Neuron (in vitro differentiated cells): ENCODE data around the gene PARVG.

Experiments used
- H2AFZ ChIP-seq: one replicate; pipeline ENCODE4 v1.6.1; 2013; ENCODE audit warnings: low read depth, mild to moderate bottlenecking, inconsistent platforms, low read length, moderate library complexity
- H3K27me3 ChIP-seq: one replicate; pipeline ENCODE4 v1.6.1; 2013; ENCODE audit warnings: low read length; ENCODE audit not compliant: insufficient read depth
- H3K36me3 ChIP-seq: one replicate; pipeline ENCODE4 v1.6.1; 2013; ENCODE audit warnings: low read length; ENCODE audit not compliant: insufficient read depth
- H3K4me1 ChIP-seq: one replicate; pipeline ENCODE4 v1.6.1; 2013; ENCODE audit warnings: low read length; ENCODE audit not compliant: insufficient read depth
- H3K4me3 ChIP-seq: 2 replicates; pipeline ENCODE4 v1.5.1; 2013; ENCODE audit warnings: mild to moderate bottlenecking, low read length, moderate library complexity
- H3K9me3 ChIP-seq: one replicate; pipeline ENCODE4 v1.6.1; 2013; ENCODE audit warnings: low read length

PARVG gene

DNA sequence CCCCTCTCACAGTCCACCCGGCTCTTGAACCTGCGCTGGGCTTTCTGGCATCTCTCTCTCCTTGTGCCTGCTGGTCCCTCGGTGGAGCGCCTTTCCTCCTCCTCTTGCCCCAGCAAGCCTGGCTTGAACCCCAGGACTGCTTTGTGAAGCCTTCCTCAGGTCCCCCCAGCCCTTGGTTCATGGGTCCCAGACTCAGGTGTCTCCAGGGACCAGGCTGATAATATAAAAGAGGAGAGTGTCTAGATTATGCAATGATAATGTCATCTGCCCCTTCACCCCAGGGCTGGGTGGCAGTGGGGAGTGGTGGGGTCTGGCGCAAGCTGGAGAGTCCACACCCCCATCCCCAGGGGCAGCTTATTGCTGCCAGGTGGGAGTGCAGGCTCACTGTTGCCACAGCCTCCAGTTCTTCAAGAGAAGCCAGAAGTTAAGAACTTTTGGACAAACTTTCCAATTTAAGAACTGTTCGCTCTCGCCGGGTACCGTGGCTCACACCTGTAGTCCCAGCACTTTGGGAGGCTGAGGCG is 36.6 kb upstream of the PARVG start:
- Histone ChIP-seq H2AFZ (no peak overlapping the region), H3K9me3 (no peaks in the 10 kb centered on the region), H3K4me3 (no peak overlapping the region), H3K27me3 (peaks cover 15% of the 10 kb centered on the region), H3K36me3 (no peaks in the 10 kb centered on the region), H3K4me1 (peaks cover 19% of the 10 kb centered on the region)

DNA sequence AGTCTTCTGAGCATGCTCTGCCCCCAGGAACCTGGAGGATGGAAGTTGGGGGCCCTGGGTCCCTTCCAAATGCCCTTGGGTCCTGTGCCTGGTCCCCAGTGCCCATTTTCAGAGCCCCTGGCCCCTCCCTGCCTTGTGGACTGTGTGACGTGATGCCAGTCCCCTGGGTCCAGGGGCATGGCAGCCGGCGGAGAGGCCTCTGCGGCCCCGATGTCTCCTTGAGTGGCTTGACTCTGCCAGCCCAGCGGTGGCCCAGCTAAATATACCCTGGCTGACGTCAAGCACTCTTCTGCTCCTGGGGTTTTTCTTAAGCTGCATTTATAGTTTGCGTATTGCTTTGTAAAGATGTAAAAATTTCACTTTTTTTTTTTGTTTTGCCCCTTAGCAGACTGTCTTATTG is 35.2 kb upstream of the PARVG start:
- H3K36me3 ChIP-seq, result no peaks in the 10 kb centered on the region
- H3K27me3 ChIP-seq, result peaks cover 15% of the 10 kb centered on the region
- peaks cover 19% of the 10 kb centered on the region for H3K4me1 ChIP-seq
- no peak overlapping the region for H2AFZ ChIP-seq
- H3K9me3 ChIP-seq, result no peaks in the 10 kb centered on the region
- H3K4me3 ChIP-seq, result no peak overlapping the region

DNA sequence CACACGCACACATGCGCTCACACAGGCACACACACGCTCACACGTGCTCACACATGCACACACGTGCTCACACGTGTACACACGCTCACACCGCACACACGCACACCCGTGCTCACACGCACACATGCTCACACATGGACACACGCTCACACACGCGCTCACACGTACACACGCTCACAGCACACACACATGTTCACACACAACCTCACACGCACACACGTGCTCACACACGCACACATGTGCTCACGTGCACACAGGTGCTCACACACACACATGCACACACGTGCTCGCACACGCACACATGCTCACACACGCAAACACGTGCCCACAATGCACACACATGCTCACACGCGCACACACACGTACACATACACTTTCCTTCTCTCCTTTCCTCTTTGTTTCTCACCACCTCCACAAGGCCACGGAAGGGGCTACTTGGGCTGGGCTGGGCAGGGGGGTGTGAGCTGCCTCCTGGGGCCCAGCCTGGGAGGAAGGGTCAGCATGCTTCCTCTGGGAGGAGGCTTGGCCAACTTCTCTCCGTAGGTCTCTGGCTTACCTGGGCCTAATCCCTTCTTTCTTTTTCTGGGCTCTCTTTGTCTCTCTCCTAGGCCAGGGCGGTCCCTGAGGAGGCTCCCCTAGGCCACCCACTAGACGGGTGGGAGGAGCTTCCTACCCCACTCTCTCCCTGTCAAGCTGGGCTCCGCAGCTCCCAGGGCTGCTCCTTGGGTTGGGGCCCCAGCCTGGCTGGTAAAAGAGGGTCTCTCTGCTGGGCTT is 34.5 kb upstream of the PARVG start:
- Histone ChIP-seq H3K27me3 (peaks cover 15% of the 10 kb centered on the region), H3K36me3 (no peaks in the 10 kb centered on the region), H3K4me1 (peaks cover 19% of the 10 kb centered on the region), H3K9me3 (no peaks in the 10 kb centered on the region), H2AFZ (no peak overlapping the region), H3K4me3 (no peak overlapping the region)

DNA sequence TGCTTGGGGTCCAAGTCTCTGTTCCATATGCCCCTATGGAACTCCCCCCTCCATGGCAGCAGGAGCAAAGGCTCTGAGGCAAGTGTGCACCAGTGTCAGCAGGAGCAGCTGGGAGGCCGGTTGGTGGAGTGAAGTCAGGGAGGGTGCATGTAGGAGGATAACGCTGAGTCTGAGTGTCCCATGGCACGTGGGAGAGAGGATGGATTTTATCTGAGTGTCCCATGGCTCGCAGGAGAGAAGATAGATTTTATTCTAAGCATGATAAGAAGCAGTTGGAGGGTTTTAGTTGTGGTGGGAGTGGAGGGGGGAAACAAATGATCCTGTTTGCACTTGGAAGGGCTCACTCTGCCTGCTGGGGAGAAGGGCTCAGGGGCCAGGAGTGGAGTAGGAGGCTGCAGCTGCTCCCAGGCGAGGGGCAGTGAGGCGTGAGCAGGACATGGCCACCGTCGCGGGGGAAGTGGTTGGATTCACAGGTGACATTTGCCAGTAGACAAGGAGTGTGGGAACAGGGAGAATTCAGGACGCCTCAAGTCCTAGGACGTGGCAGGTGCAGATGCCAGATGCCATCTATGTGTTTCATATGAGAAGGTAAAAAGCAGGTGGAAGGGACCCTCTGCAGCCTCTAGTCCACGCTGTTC is 33.6 kb upstream of the PARVG start:
- no peak overlapping the region for H3K4me3 ChIP-seq
- H3K36me3 ChIP-seq, result no peaks in the 10 kb centered on the region
- no peaks in the 10 kb centered on the region for H3K9me3 ChIP-seq
- no peak overlapping the region for H2AFZ ChIP-seq
- peaks cover 19% of the 10 kb centered on the region for H3K4me1 ChIP-seq
- peaks cover 15% of the 10 kb centered on the region for H3K27me3 ChIP-seq

DNA sequence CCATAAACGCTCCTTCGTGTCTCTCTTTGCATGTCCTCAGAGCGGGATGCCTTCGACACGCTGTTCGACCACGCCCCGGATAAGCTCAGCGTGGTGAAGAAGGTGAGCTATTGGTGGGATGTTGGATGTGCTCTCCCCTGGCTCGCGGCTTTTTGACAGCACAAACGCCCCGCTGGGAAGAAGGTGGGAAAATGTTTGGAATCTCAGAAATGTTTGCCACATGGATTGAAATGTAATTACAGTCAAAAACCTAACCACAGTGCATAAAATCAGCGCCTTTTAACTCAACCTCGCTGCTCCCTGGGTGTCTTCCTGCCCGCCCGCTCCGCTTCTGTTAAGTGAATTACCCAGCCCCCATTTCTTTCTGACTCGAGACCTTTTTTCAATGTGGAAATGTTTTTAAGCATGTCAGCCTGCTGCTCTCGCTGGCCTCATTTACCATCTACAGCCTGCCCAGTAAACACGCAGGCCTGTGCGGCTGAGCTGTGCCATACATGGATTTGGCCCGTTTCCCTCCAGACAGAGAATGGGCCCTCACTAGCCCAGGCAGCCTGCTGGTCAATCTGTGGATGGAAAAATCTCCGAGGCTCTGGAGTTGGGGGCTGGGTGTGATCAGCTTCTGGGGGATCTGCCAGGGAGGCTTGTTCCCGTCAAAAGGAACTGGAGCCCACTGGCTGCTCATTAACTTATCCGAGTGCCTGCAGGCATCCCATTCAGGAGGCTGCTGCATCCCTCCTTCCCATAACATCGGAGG is 32.7 kb upstream of the PARVG start:
- Histone ChIP-seq H3K4me1 (peaks cover 19% of the 10 kb centered on the region), H3K27me3 (peaks cover 15% of the 10 kb centered on the region), H2AFZ (no peak overlapping the region), H3K9me3 (no peaks in the 10 kb centered on the region), H3K4me3 (no peak overlapping the region), H3K36me3 (no peaks in the 10 kb centered on the region)

DNA sequence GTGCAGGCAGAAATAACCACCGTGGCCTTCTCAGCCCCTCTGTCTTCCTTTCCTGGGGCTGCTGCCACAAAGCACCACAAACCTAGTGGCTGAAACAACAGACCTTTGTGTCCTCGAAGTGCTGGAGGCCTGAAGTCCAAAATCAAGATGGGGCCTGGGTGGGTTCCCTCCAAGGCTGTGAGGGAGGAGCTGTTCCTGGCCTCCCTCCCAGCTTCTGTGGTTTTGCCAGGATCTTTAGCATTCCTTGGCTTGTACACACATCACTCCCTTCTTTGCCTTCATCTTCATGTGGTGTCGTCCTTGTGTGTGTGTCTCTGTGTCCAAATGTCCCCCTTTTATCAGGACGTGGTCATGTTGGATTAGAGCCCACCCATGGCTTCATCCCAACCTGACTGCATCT is 29.0 kb upstream of the PARVG start:
- Histone ChIP-seq H3K27me3 (peaks cover 15% of the 10 kb centered on the region), H3K36me3 (no peaks in the 10 kb centered on the region)

DNA sequence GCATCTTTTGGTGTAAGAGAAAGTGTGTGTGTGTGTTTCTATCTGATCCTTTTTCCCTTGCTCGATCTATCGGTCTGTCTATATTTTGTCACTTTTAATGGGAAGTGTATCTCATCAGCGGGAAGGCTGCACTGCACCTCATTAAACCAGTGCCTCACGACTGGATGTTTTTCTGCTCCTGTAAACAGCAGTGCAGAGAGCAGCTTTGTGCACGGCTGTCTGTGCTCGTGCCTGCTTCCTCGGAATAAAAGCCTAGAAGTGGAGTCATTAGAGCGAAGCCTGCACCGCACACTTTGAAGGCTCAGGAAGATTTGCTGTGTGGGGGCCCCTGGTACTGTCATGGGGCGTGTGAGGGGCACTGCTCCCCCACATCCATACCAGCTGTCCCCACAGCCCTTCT is 27.0 kb upstream of the PARVG start:
- peaks cover 16% of the 10 kb centered on the region for H3K4me1 ChIP-seq
- no peak overlapping the region for H2AFZ ChIP-seq
- peaks cover under 1% of the 10 kb centered on the region for H3K27me3 ChIP-seq
- no peaks in the 10 kb centered on the region for H3K36me3 ChIP-seq
- H3K4me3 ChIP-seq, result no peak overlapping the region
- H3K9me3 ChIP-seq, result no peaks in the 10 kb centered on the region

More for the DNA sequence above, 29.0 kb upstream of the PARVG start:
- Histone ChIP-seq H2AFZ (no peak overlapping the region), H3K4me1 (peaks cover 16% of the 10 kb centered on the region), H3K9me3 (no peaks in the 10 kb centered on the region), H3K4me3 (no peak overlapping the region)

DNA sequence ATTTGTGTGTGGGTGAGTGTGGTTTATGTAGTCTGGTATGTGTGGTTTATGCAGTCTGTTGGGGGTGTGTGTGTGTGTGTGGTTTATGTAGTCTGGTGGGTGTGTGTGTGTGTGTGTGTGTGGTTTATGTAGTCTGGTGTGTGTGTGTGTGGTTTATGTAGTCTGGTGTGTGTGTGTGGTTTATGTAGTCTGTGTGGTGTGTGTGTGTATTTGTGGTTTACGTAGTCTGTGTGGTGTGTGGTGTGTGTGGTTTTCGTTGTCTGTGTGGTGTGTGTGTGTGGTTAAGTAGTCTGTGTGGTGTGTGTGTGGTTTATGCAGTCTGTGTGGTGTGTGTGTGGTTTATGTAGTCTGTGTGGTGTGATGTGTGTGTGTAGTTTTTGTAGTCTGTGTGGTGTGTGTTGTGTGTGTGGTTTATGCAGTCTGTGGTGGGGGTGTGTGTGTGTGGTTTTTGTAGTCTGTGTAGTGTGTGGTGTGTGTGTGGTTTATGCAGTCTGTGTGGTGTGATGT is 26.2 kb upstream of the PARVG start:
- Histone ChIP-seq H3K4me3 (no peak overlapping the region), H2AFZ (no peak overlapping the region), H3K4me1 (peaks cover 24% of the 10 kb centered on the region), H3K27me3 (no peaks in the 10 kb centered on the region), H3K9me3 (no peaks in the 10 kb centered on the region), H3K36me3 (no peaks in the 10 kb centered on the region)

DNA sequence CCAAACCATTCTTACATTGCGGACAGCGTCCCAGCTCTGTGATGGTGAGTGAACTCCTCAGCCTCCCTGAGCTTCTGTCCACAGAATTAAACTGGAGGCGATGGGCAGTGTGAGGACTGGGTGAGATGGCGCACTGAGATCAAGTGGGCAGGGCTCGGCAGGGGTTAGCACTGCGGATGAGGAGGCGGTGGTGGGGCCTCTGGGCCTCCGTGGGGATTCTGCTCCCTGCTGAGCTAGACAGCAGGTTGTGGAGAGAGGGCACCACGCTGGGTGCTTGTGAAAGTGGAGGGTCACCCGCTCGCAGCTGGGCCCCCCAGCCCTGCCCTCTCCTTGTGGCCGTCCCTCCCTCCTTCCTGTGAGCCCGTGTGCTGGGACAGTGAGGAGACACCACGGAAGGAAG is 25.6 kb upstream of the PARVG start:
- Histone ChIP-seq H3K9me3 (no peaks in the 10 kb centered on the region), H3K4me1 (peaks cover 26% of the 10 kb centered on the region), H2AFZ (no peak overlapping the region), H3K4me3 (no peak overlapping the region), H3K27me3 (no peaks in the 10 kb centered on the region), H3K36me3 (no peaks in the 10 kb centered on the region)

DNA sequence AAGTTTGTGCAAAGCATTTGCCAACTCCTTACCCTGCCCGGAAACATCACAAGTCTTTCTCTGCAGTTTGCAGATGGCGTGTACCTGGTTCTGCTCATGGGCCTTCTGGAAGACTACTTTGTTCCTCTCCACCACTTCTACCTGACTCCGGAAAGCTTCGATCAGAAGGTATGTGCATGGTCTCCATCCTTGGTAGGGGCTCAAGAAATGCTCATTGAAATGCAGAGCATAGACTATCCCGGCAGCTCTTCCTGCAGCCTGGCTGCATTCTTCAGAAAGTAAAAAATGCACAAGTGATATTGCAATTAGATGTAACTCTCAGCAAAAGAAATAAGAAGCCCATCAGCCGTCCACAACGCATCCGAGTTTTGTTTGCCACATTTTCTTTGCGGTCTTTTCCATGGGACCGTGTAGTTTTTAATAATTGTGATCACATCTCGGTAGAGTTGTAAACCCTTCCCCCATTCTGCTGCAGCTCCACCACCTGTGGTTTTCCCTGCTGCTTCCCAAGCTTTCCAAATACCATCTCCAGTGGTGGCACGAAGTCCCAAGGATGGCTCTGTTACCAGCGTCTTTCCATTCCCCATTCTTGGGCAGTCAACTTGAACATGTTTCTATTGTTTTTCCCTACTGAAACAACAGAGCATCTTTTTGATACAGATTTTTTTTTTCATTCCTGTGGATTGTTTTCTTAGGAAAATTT is 22.7 kb upstream of the PARVG start:
- no peak overlapping the region for H3K4me3 ChIP-seq
- H3K27me3 ChIP-seq, result no peaks in the 10 kb centered on the region
- peaks cover 26% of the 10 kb centered on the region for H3K4me1 ChIP-seq
- H3K9me3 ChIP-seq, result no peaks in the 10 kb centered on the region
- no peaks in the 10 kb centered on the region for H3K36me3 ChIP-seq
- H2AFZ ChIP-seq, result no peak overlapping the region

DNA sequence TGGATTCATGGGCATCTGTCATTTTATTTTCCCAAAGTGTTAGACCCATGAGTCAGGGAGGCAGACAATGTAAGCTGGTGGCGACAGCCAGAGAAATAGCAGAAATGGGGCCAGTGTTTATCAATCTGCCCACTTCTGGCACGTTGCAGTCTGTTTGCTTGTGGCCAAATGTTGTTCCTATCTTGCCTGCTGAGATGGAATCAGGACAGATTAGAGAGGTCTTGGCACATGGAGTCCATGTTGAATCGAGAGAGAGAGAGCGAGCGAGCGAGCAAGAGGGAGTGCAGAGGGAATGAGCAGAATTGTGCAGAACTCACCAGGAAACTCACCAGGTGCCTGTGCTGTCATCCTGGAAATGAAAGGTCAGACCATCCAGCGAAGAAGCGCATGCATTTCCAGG is 21.9 kb upstream of the PARVG start:
- H3K4me3 ChIP-seq, result no peak overlapping the region
- peaks cover 24% of the 10 kb centered on the region for H3K4me1 ChIP-seq
- H3K36me3 ChIP-seq, result no peaks in the 10 kb centered on the region
- H2AFZ ChIP-seq, result peak overlapping the region; percentile 23
- no peaks in the 10 kb centered on the region for H3K9me3 ChIP-seq
- no peaks in the 10 kb centered on the region for H3K27me3 ChIP-seq

DNA sequence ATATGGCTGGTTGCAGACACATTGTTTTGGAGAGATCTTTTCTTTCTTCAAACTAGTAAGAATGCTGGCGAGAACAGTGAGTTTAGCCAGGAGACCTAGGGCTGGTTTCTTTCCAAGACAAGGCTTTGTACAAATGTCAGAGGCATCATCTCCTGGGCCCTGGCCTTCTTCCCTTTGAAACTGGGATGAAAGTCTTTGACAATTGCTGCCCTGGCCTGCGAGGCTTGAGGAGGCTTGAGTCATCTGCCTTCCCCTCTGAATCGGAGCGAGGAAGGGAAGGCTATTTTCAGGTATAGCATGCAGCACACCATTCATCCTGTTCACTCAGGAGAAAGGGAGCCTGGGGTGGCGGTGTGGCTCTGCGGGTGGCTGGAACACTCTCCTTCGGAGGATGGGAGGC is 21.5 kb upstream of the PARVG start:
- H3K27me3 ChIP-seq, result no peaks in the 10 kb centered on the region
- no peaks in the 10 kb centered on the region for H3K36me3 ChIP-seq
- H3K4me1 ChIP-seq, result peaks cover 21% of the 10 kb centered on the region
- no peaks in the 10 kb centered on the region for H3K9me3 ChIP-seq
- no peak overlapping the region for H3K4me3 ChIP-seq
- H2AFZ ChIP-seq, result peak overlapping the region; percentile 23
